Loucy (cell line): ENCODE results near the gene PC.

Source experiments
- H2AFZ ChIP-seq: fragments of 200-600 bp; sonication (generic); 2 replicates; pipeline ENCODE4 v1.6.0; 2016; ENCODE audit warnings: antibody characterized with exemption, mild to moderate bottlenecking, low read length, moderate library complexity
- H3F3A ChIP-seq: fragments of 200-600 bp; 2 replicates; pipeline ENCODE4 v1.6.0; 2016; ENCODE audit warnings: antibody characterized with exemption, low read depth, mild to moderate bottlenecking
- H3K27me3 ChIP-seq: fragments of 200-600 bp; sonication (generic); 2 replicates; pipeline ENCODE4 v1.6.1; 2014; ENCODE audit warnings: low read length, mild to moderate bottlenecking; ENCODE audit not compliant: insufficient read depth, poor library complexity, severe bottlenecking
- H3K36me3 ChIP-seq: fragments of 200-600 bp; sonication (generic); 2 replicates; pipeline ENCODE4 v1.6.1; 2016; ENCODE audit warnings: low read length; ENCODE audit not compliant: insufficient read depth
- H3K4me1 ChIP-seq: fragments of 200-600 bp; sonication (generic); 2 replicates; pipeline ENCODE4 v1.5.1; 2014; ENCODE audit warnings: low read length, mild to moderate bottlenecking; ENCODE audit not compliant: insufficient read depth, poor library complexity, severe bottlenecking
- H3K4me2 ChIP-seq: fragments of 200-600 bp; sonication (generic); 2 replicates; pipeline ENCODE4 v1.6.0; 2014; ENCODE audit warnings: antibody characterized with exemption, low read length, low read depth, mild to moderate bottlenecking; ENCODE audit not compliant: poor library complexity, severe bottlenecking
- H3K4me3 ChIP-seq: fragments of 200-600 bp; sonication (generic); 2 replicates; pipeline ENCODE4 v1.5.1; 2014; ENCODE audit warnings: low read length, mild to moderate bottlenecking, mixed read lengths; ENCODE audit not compliant: poor library complexity, severe bottlenecking
- H3K79me2 ChIP-seq: fragments of 200-600 bp; sonication (generic); 2 replicates; pipeline ENCODE4 v1.6.1; 2014; ENCODE audit warnings: low read length; ENCODE audit not compliant: insufficient read depth
- H3K9ac ChIP-seq: fragments of 200-600 bp; sonication (generic); 2 replicates; pipeline ENCODE4 v1.6.0; 2014; ENCODE audit warnings: mild to moderate bottlenecking, low read depth, low read length, moderate library complexity; ENCODE audit not compliant: poor library complexity, severe bottlenecking
- H3K9me2 ChIP-seq: fragments of 200-600 bp; sonication (generic); replicated peaks from 2 replicates; pipeline ENCODE4 v1.6.1; 2016; ENCODE audit warnings: low read depth, low read length, mixed read lengths
- H3K9me3 ChIP-seq: fragments of 200-600 bp; sonication (generic); 2 replicates; pipeline ENCODE4 v1.6.1; 2014; ENCODE audit warnings: mild to moderate bottlenecking, antibody characterized with exemption, low read length, low read depth; ENCODE audit not compliant: insufficient read depth
- H4K20me1 ChIP-seq: fragments of 200-600 bp; sonication (generic); 2 replicates; pipeline ENCODE4 v1.6.0; 2014; ENCODE audit warnings: antibody characterized with exemption, low read length, mild to moderate bottlenecking; ENCODE audit not compliant: insufficient read depth, poor library complexity, severe bottlenecking
- CTCF ChIP-seq: fragments of 200-600 bp; sonication (generic); conservative IDR thresholded peaks from 2 replicates; pipeline ENCODE4 v1.5.1; 2014; ENCODE audit warnings: mild to moderate bottlenecking, antibody characterized with exemption, low read length
- EZH2phosphoT487 ChIP-seq: fragments of 200-600 bp; IDR thresholded peaks from 2 replicates; pipeline ENCODE4 v1.6.1; 2018; ENCODE audit warnings: antibody characterized with exemption, mild to moderate bottlenecking, moderate library complexity, borderline replicate concordance

Gene PC

GRCh38 chr11:66867425-66868040, 90.7 kb downstream of the PC start:
- no peak overlapping the region for H3K9ac ChIP-seq
- no peak overlapping the region for H3K4me3 ChIP-seq
- H3K79me2 ChIP-seq = no peaks in the 10 kb centered on the region
- no peak overlapping the region for H2AFZ ChIP-seq
- no peaks in the 10 kb centered on the region for H3K36me3 ChIP-seq
- no peaks in the 10 kb centered on the region for H3K27me3 ChIP-seq
- no peaks in the 10 kb centered on the region for H3K9me3 ChIP-seq
- TF ChIP-seq EZH2phosphoT487 = no peak
- no peak overlapping the region for H3K4me2 ChIP-seq
- no peaks in the 10 kb centered on the region for H3K9me2 ChIP-seq
- H3K4me1 ChIP-seq = no peaks in the 10 kb centered on the region
- H4K20me1 ChIP-seq = no peaks in the 10 kb centered on the region
- no peaks in the 10 kb centered on the region for H3F3A ChIP-seq

- Histone ChIP-seq H4K20me1 (no peaks in the 10 kb centered on the region), H3K9me2 (no peaks in the 10 kb centered on the region), H3K79me2 (no peaks in the 10 kb centered on the region), H2AFZ (no peak overlapping the region), H3K4me2 (no peak overlapping the region), H3K4me3 (no peak overlapping the region), H3K4me1 (no peaks in the 10 kb centered on the region), H3K27me3 (no peaks in the 10 kb centered on the region), H3F3A (no peaks in the 10 kb centered on the region), H3K9me3 (no peaks in the 10 kb centered on the region), H3K36me3 (no peaks in the 10 kb centered on the region), H3K9ac (no peak overlapping the region)
- TF ChIP-seq CTCF (no peak), EZH2phosphoT487 (no peak)
These were observed 91.6 kb downstream of the PC start for GRCh38 chr11:66866511-66866986.

- H4K20me1 ChIP-seq = no peaks in the 10 kb centered on the region
- no peaks in the 10 kb centered on the region for H3K9me2 ChIP-seq
- H3F3A ChIP-seq = no peaks in the 10 kb centered on the region
- no peak overlapping the region for H3K9ac ChIP-seq
- H3K4me1 ChIP-seq = no peaks in the 10 kb centered on the region
- H3K9me3 ChIP-seq = no peaks in the 10 kb centered on the region
- no peak overlapping the region for H2AFZ ChIP-seq
- no peaks in the 10 kb centered on the region for H3K27me3 ChIP-seq
- no peak overlapping the region for H3K4me3 ChIP-seq
- H3K79me2 ChIP-seq = no peaks in the 10 kb centered on the region
- no peaks in the 10 kb centered on the region for H3K36me3 ChIP-seq
- no peak overlapping the region for H3K4me2 ChIP-seq
- TF ChIP-seq EZH2phosphoT487 (no peak), CTCF (no peak)
These were observed 92.2 kb downstream of the PC start for GRCh38 chr11:66866007-66866406.
